Glutamatergic neuron (in vitro differentiated cells): ENCODE data around the gene LIPF. TPM values are rescaled to one million over a fixed set of nuclear protein-coding genes. Genes with fewer than 3 reads are reported as not detected.

Experiments
- DNase-seq: peaks from one replicate; pipeline ENCODE4 v3.0.0; 2022
- H3K27ac Mint-ChIP-seq: one replicate; pipeline ENCODE4 v1.8.0; 2020; ENCODE audit warnings: mild to moderate bottlenecking, mixed read lengths, inconsistent platforms; ENCODE audit not compliant: unreplicated experiment
- H3K27me3 Mint-ChIP-seq: one replicate; pipeline ENCODE4 v1.8.0; 2020; ENCODE audit warnings: mild to moderate bottlenecking, moderate library complexity, mixed read lengths, inconsistent platforms; ENCODE audit not compliant: unreplicated experiment
- H3K36me3 Mint-ChIP-seq: one replicate; pipeline ENCODE4 v1.8.0; 2020; ENCODE audit warnings: mild to moderate bottlenecking, mixed read lengths, inconsistent platforms; ENCODE audit not compliant: unreplicated experiment
- H3K4me1 Mint-ChIP-seq: one replicate; pipeline ENCODE4 v1.8.0; 2020; ENCODE audit warnings: mild to moderate bottlenecking, low read depth, mixed read lengths, inconsistent platforms; ENCODE audit not compliant: unreplicated experiment
- H3K4me3 Mint-ChIP-seq: one replicate; pipeline ENCODE4 v1.8.0; 2020; ENCODE audit warnings: mild to moderate bottlenecking, mixed read lengths, inconsistent platforms; ENCODE audit not compliant: unreplicated experiment
- H3K9me3 Mint-ChIP-seq: one replicate; pipeline ENCODE4 v1.8.0; 2020; ENCODE audit warnings: mild to moderate bottlenecking, moderate library complexity, mixed read lengths, inconsistent platforms; ENCODE audit not compliant: unreplicated experiment
- total RNA-seq: library from RNA; stranded (reverse); fragmentation: NEBNext Ultra II Directional; extraction: Animal tissue kit (Norgen Biotek cat#: 25700); gene quantifications from one replicate; pipeline ENCODE4 v1.2.1, GENCODE V29; 2021; ENCODE audit not compliant: unreplicated experiment
- TF ChIP-seq, protein P1 (sequence below): fragments of 200-600 bp; sonication (generic); IDR thresholded peaks from one replicate; pipeline ENCODE4 v1.5.0; 2021; ENCODE audit not compliant: partially characterized antibody, unreplicated experiment

Gene LIPF
- total RNA-seq, 1 donor from 2014 or later = not detected

DNA sequence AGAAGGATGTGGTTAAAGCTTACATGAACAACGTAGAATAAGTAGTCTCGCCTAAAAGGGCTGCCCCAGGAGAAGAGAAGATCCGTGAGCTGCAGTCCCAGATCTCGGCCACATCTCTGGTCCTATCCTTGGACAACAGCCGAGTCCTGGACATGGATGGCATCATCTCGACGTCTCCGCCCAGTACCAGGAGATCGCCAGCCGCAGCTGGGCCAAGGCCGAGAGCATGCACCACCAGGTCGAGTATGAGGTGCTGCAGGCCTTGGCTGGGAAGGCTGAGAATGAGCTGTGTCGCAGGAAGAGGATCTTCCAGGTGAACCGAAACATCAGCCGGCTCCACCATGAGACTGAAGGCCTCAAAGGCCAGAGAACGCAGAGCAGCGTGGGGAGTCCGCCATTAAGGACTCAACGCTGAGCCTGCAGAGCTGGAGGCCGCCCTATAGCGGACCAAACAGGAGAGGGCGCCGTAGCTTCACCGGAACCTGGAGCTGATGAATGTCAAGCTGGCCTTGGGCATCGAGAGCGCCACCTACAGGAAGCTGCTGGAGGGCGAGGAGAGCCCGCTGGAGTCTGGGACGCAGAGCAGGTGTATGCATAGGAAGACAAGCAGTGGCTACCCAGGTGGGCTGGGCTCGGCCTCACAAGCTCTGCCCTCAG lies 64.0 kb downstream of the LIPF start:
- DNase-seq = peak; percentile 74

More for the DNA sequence above, 64.0 kb downstream of the LIPF start:
- peaks cover 3% of the 10 kb centered on the region for H3K9me3 Mint-ChIP-seq
- no peaks in the 10 kb centered on the region for H3K27me3 Mint-ChIP-seq
- peaks cover 2% of the 10 kb centered on the region for H3K4me1 Mint-ChIP-seq
- TF ChIP-seq, protein P1, sequence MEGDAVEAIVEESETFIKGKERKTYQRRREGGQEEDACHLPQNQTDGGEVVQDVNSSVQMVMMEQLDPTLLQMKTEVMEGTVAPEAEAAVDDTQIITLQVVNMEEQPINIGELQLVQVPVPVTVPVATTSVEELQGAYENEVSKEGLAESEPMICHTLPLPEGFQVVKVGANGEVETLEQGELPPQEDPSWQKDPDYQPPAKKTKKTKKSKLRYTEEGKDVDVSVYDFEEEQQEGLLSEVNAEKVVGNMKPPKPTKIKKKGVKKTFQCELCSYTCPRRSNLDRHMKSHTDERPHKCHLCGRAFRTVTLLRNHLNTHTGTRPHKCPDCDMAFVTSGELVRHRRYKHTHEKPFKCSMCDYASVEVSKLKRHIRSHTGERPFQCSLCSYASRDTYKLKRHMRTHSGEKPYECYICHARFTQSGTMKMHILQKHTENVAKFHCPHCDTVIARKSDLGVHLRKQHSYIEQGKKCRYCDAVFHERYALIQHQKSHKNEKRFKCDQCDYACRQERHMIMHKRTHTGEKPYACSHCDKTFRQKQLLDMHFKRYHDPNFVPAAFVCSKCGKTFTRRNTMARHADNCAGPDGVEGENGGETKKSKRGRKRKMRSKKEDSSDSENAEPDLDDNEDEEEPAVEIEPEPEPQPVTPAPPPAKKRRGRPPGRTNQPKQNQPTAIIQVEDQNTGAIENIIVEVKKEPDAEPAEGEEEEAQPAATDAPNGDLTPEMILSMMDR = peak; percentile 51
- no peak overlapping the region for H3K4me3 Mint-ChIP-seq
- H3K27ac Mint-ChIP-seq = no peak overlapping the region
- H3K36me3 Mint-ChIP-seq = no peaks in the 10 kb centered on the region

Other genes starting within 250 kb of the LIPF start
- 4.4 TPM for gene RNLS, start 81.1 kb upstream of the LIPF start, total RNA-seq
- gene LIPJ, start 77.7 kb upstream of the LIPF start, total RNA-seq = 0.22 TPM
- not detected for gene LIPK, start 41.8 kb downstream of the LIPF start, total RNA-seq
- gene LIPN, start 95.6 kb downstream of the LIPF start, total RNA-seq = not detected
- not detected for gene LIPM, start 138.3 kb downstream of the LIPF start, total RNA-seq
- not detected for gene ANKRD22, start 187.4 kb downstream of the LIPF start, total RNA-seq
- gene STAMBPL1, start 215.8 kb downstream of the LIPF start, total RNA-seq = 4.4 TPM